MCF 10A (cell line): ENCODE results near the gene S100A2. TPM values are rescaled to one million over a fixed set of nuclear protein-coding genes. Genes with fewer than 3 reads are reported as not detected.
A peak's percentile ranks its signal among the peaks of the same experiment; 100 is the strongest.

Experiments used
- BruUV-seq: library from RNA; stranded (reverse); fragments of 400-500 nt; replicated peaks from 2 replicates; lab custom pipeline; 2021; lab: Mats Ljungman, UMichigan
- CTCF ChIA-PET: fragments of 300-600 bp; sonication (Branson Sonifier 250); formaldehyde crosslinking; extraction: SDS; loops from one replicate; lab custom pipeline; 2021; ENCODE audit warnings: antibody characterized with exemption, inconsistent platforms; lab: Yijun Ruan, JAX
- POLR2A ChIA-PET: fragments of 300-600, 350-650 bp; sonication (Branson Sonifier 250); formaldehyde crosslinking; extraction: SDS; loops from one replicate; lab custom pipeline; 2020; ENCODE audit warnings: antibody characterized with exemption, inconsistent platforms; lab: Yijun Ruan, JAX
- DNase-seq: peaks from one replicate; pipeline ENCODE4 v3.0.0-alpha.2; 2018; ENCODE audit not compliant: unreplicated experiment
- H3K27ac Mint-ChIP-seq: one replicate; pipeline ENCODE4 v1.8.0; 2022; ENCODE audit warnings: mild to moderate bottlenecking, low read depth, mixed read lengths; ENCODE audit not compliant: unreplicated experiment
- H3K27me3 Mint-ChIP-seq: one replicate; pipeline ENCODE4 v1.8.0; 2022; ENCODE audit warnings: mixed read lengths; ENCODE audit not compliant: insufficient read depth, unreplicated experiment
- H3K36me3 Mint-ChIP-seq: one replicate; pipeline ENCODE4 v1.8.0; 2022; ENCODE audit warnings: mild to moderate bottlenecking, moderate library complexity, mixed read lengths; ENCODE audit not compliant: insufficient read depth, unreplicated experiment
- H3K4me1 Mint-ChIP-seq: one replicate; pipeline ENCODE4 v1.8.0; 2022; ENCODE audit warnings: mixed read lengths; ENCODE audit not compliant: insufficient read depth, unreplicated experiment
- H3K4me3 Mint-ChIP-seq: one replicate; pipeline ENCODE4 v1.8.0; 2022; ENCODE audit warnings: mild to moderate bottlenecking, moderate library complexity, mixed read lengths; ENCODE audit not compliant: unreplicated experiment
- H3K9me3 Mint-ChIP-seq: one replicate; pipeline ENCODE4 v1.8.0; 2022; ENCODE audit warnings: mixed read lengths; ENCODE audit not compliant: unreplicated experiment
- CTCF ChIP-seq: fragments of 200-600 bp; IDR thresholded peaks from one replicate; pipeline ENCODE4 v1.8.0; 2022; ENCODE audit warnings: antibody characterized with exemption, mild to moderate bottlenecking; ENCODE audit not compliant: unreplicated experiment
- intact Hi-C: fragments of 100-400 bp; cut with micrococcal nuclease; formaldehyde crosslinking; loops from 2 replicates; pipeline ENCODE4 v1.14.1; 2022
- total RNA-seq: library from RNA; stranded (reverse); gene quantifications from 2 replicates; pipeline ENCODE4 v1.2.3, GENCODE V29; 2022

Gene S100A2
- total RNA-seq, 1 experiment from 2014 or later: 5,064 TPM

GRCh38 chr1:153546371-153546770 lies 19.3 kb downstream of the S100A2 start:
- H3K27me3 Mint-ChIP-seq: no peaks in the 10 kb centered on the region
- intact Hi-C loops: no loop called here
- DNase-seq: no peak
- POLR2A ChIA-PET: interaction anchor here (1.2 to 36.1 kb wide), 7 partner anchors 8 to 444 kb away, joined by 3 to 2106 read pairs (median 4); partner anchors contain the start of genes ILF2, RPS27, S100A2 and S100A3
- peaks cover 79% of the 10 kb centered on the region for H3K4me1 Mint-ChIP-seq
- BruUV-seq: no TSS peak
- no peaks in the 10 kb centered on the region for H3K9me3 Mint-ChIP-seq
- H3K4me3 Mint-ChIP-seq: no peak overlapping the region
- peak overlapping the region; percentile 92 for H3K27ac Mint-ChIP-seq
- CTCF ChIA-PET: interaction anchor here (0.6 to 13.1 kb wide), 7 partner anchors 11 to 35 kb away, joined by 3 to 146 read pairs (median 10); partner anchors contain the start of gene S100A6
- peaks cover 13% of the 10 kb centered on the region for H3K36me3 Mint-ChIP-seq
- no peak for TF ChIP-seq CTCF

- POLR2A ChIA-PET: interaction anchor here (0.7 to 36.1 kb wide), 21 partner anchors 8 to 445 kb away, joined by 3 to 2106 read pairs (median 4); partner anchors contain the start of genes CHTOP, ILF2, JTB and RAB13
- intact Hi-C loops: loop anchor here (1.0 kb wide), 1 partner anchor 11 kb away; no protein-coding TSS in a partner anchor
- Mint-ChIP-seq H3K27me3 (no peaks in the 10 kb centered on the region), H3K4me3 (peak within 1 kb of the TSS; percentile 72), H3K36me3 (peaks cover 11% of the 10 kb centered on the region), H3K4me1 (peaks cover 89% of the 10 kb centered on the region), H3K27ac (peak within 1 kb of the TSS; percentile 92), H3K9me3 (no peaks in the 10 kb centered on the region)
- no peak for TF ChIP-seq CTCF
- BruUV-seq: TSS peak; percentile 7
- CTCF ChIA-PET: interaction anchor here (0.6 to 13.1 kb wide), 18 partner anchors 8 to 1584 kb away, joined by 3 to 146 read pairs (median 4); partner anchors contain the start of gene S100A6
- DNase-seq: peak; percentile 99
These were observed 20.3 kb downstream of the S100A2 start, which contains the start of gene S100A4 for GRCh38 chr1:153545067-153546055. S100A4 (minus strand) TSS chr1:153545806; CDS start chr1:153544794, 1,012 bp downstream.

GRCh38 chr1:153544453-153545066 lies 21.1 kb downstream of the S100A2 start:
- H3K27ac Mint-ChIP-seq: peak overlapping the region; percentile 92
- no peaks in the 10 kb centered on the region for H3K27me3 Mint-ChIP-seq
- peaks cover 89% of the 10 kb centered on the region for H3K4me1 Mint-ChIP-seq
- no TSS peak for BruUV-seq
- intact Hi-C loops: loop anchor here (1.0 kb wide), 1 partner anchor 10 kb away; no protein-coding TSS in a partner anchor
- ChIA-PET CTCF (interaction anchor here (0.6 to 13.1 kb wide), 17 partner anchors 9 to 1584 kb away, joined by 3 to 146 read pairs (median 4); partner anchors contain the start of genes INTS3 and S100A6), POLR2A (interaction anchor here (0.7 to 36.1 kb wide), 20 partner anchors 8 to 441 kb away, joined by 3 to 2106 read pairs (median 4); partner anchors contain the start of genes CHTOP, CREB3L4, ILF2 and JTB)
- no peaks in the 10 kb centered on the region for H3K9me3 Mint-ChIP-seq
- H3K36me3 Mint-ChIP-seq: peaks cover 11% of the 10 kb centered on the region
- no peak for TF ChIP-seq CTCF
- H3K4me3 Mint-ChIP-seq: peak overlapping the region; percentile 72
- DNase-seq: no peak
